GM12892 (cell line): ENCODE measurements around the gene BTBD10.

Experiments
- POLR2A ChIP-seq: IDR thresholded peaks from 2 replicates; pipeline ENCODE4 v1.6.1; 2011; ENCODE audit warnings: low read depth, low read length, control low read depth
- POLR2AphosphoS5 ChIP-seq: IDR thresholded peaks from 2 replicates; pipeline ENCODE4 v1.6.1; 2011; ENCODE audit warnings: low read depth, low read length, control low read depth

- TF ChIP-seq POLR2AphosphoS5 = no peak
- TF ChIP-seq POLR2A = no peak
Observed at GRCh38 chr11:13386567-13386966, 76.5 kb downstream of the BTBD10 start.
